WTC11 (cell line): ENCODE results near the gene ESRP2.

ENCODE experiments used
- CREM ChIP-seq: sonication (generic); formaldehyde crosslinking; IDR thresholded peaks from 2 replicates; pipeline ENCODE4 v1.8.1; 2022; ENCODE audit warnings: mild to moderate bottlenecking, missing genetic modification reagents, moderate library complexity
- E2F4 ChIP-seq: sonication (generic); formaldehyde crosslinking; IDR thresholded peaks from 2 replicates; pipeline ENCODE4 v1.8.1; 2022; ENCODE audit warnings: low read depth, mild to moderate bottlenecking, moderate library complexity, missing genetic modification reagents, borderline replicate concordance
- FOXK1 ChIP-seq: sonication (generic); formaldehyde crosslinking; IDR thresholded peaks from 2 replicates; pipeline ENCODE4 v1.8.0; 2022; ENCODE audit warnings: mild to moderate bottlenecking, moderate library complexity, missing genetic modification reagents
- PRDM15 ChIP-seq: sonication (generic); formaldehyde crosslinking; IDR thresholded peaks from 2 replicates; pipeline ENCODE4 v1.8.0; 2022; ENCODE audit warnings: missing genetic modification reagents
- SMAD3 ChIP-seq: sonication (generic); formaldehyde crosslinking; IDR thresholded peaks from 2 replicates; pipeline ENCODE4 v1.8.0; 2022; ENCODE audit warnings: missing genetic modification reagents, mild to moderate bottlenecking, borderline replicate concordance
- USF2 ChIP-seq: sonication (generic); formaldehyde crosslinking; IDR thresholded peaks from 2 replicates; pipeline ENCODE4 v1.8.1; 2023; ENCODE audit warnings: mild to moderate bottlenecking, missing genetic modification reagents, moderate library complexity
- ZNF121 ChIP-seq: sonication (generic); formaldehyde crosslinking; IDR thresholded peaks from 2 replicates; pipeline ENCODE4 v1.8.0; 2023; ENCODE audit warnings: missing genetic modification reagents
- TF ChIP-seq, protein P1 (sequence below): fragments of 200-600 bp; IDR thresholded peaks from 2 replicates; pipeline ENCODE4 v1.8.0; 2022; ENCODE audit warnings: antibody characterized with exemption
- TF ChIP-seq, protein P2 (sequence below): sonication (generic); formaldehyde crosslinking; IDR thresholded peaks from 2 replicates; pipeline ENCODE4 v1.8.1; 2022; ENCODE audit warnings: mild to moderate bottlenecking, missing genetic modification reagents, moderate library complexity, borderline replicate concordance

- TF ChIP-seq ZNF121 (CRISPR knock-in tag), result no peak
- TF ChIP-seq CREM (CRISPR knock-in tag), result no peak
- TF ChIP-seq, protein P1, sequence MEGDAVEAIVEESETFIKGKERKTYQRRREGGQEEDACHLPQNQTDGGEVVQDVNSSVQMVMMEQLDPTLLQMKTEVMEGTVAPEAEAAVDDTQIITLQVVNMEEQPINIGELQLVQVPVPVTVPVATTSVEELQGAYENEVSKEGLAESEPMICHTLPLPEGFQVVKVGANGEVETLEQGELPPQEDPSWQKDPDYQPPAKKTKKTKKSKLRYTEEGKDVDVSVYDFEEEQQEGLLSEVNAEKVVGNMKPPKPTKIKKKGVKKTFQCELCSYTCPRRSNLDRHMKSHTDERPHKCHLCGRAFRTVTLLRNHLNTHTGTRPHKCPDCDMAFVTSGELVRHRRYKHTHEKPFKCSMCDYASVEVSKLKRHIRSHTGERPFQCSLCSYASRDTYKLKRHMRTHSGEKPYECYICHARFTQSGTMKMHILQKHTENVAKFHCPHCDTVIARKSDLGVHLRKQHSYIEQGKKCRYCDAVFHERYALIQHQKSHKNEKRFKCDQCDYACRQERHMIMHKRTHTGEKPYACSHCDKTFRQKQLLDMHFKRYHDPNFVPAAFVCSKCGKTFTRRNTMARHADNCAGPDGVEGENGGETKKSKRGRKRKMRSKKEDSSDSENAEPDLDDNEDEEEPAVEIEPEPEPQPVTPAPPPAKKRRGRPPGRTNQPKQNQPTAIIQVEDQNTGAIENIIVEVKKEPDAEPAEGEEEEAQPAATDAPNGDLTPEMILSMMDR, result no peak
- TF ChIP-seq FOXK1 (CRISPR knock-in tag), result no peak
- TF ChIP-seq SMAD3 (CRISPR knock-in tag), result no peak
- TF ChIP-seq, protein P2, sequence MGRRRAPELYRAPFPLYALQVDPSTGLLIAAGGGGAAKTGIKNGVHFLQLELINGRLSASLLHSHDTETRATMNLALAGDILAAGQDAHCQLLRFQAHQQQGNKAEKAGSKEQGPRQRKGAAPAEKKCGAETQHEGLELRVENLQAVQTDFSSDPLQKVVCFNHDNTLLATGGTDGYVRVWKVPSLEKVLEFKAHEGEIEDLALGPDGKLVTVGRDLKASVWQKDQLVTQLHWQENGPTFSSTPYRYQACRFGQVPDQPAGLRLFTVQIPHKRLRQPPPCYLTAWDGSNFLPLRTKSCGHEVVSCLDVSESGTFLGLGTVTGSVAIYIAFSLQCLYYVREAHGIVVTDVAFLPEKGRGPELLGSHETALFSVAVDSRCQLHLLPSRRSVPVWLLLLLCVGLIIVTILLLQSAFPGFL (CRISPR knock-in tag), result no peak
- no peak for TF ChIP-seq USF2 (CRISPR knock-in tag)
- TF ChIP-seq PRDM15 (CRISPR knock-in tag), result no peak
- TF ChIP-seq E2F4 (CRISPR knock-in tag), result no peak
These were observed 16.1 kb downstream of the ESRP2 start for GRCh38 chr16:68219725-68220351.
